Measurements from ENCODE around the gene MED12L.
"Not testable (repeated sequence)": the region's sequence is repeated elsewhere in the genome, so short reads cannot be mapped to it uniquely, and the experiment has no call there.

The MED12L gene

DNA sequence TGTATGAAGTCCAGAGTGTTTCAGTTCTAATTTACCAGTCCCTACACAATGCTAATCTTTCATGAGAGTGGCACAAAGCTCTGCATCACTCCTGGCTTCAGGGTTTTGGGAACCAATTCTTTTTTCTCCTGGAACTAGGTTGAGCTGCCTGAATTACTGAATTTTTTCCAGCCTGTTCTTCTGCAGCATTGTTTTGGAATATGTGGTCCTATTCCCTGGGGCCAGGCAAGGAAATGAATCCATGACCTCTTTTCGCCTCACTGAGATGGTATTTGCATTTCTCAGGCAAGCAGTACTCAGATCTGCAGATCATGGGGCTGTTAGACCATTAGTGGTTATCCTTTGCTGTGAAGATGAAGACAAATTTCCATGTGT is 143.2 kb downstream of the MED12L start:
- TF ChIP-seq, protein P1, sequence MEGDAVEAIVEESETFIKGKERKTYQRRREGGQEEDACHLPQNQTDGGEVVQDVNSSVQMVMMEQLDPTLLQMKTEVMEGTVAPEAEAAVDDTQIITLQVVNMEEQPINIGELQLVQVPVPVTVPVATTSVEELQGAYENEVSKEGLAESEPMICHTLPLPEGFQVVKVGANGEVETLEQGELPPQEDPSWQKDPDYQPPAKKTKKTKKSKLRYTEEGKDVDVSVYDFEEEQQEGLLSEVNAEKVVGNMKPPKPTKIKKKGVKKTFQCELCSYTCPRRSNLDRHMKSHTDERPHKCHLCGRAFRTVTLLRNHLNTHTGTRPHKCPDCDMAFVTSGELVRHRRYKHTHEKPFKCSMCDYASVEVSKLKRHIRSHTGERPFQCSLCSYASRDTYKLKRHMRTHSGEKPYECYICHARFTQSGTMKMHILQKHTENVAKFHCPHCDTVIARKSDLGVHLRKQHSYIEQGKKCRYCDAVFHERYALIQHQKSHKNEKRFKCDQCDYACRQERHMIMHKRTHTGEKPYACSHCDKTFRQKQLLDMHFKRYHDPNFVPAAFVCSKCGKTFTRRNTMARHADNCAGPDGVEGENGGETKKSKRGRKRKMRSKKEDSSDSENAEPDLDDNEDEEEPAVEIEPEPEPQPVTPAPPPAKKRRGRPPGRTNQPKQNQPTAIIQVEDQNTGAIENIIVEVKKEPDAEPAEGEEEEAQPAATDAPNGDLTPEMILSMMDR (IDR thresholded peaks at IDR 0.05; ENCODE audit: control extremely low read depth, extremely low read depth, low read depth, missing control alignments), result no peak
- ChIA-PET POLR2A (no interaction called here), CTCF (interaction anchor here (0.8 to 8.2 kb wide), 34 partner anchors 8 to 610 kb away, joined by 3 to 120 read pairs (median 6); partner anchors contain the start of gene P2RY14)
- no peak for DNase-seq (ENCODE audit: extremely low spot score)

DNA sequence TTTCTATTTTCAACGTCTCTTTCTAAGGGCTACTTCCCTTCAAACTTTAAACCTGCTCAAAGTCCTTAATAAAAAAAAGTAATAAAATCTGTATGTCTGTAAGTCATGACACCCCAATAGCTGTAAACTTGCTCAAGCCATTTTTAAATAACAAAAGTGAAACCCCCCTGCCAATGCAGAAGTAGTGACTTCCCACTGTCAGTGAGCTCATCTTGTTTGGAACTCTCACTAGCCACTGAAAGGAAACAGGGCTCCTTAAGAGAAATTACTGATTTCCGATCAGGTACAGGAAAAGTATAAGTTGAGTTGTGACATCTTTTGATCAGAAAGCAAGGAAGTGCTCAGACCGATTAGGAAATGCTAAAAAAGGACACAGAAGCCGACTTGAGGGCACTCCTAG is 145.2 kb downstream of the MED12L start:
- peak; percentile 51 for DNase-seq (ENCODE audit: extremely low spot score)
- TF ChIP-seq, protein P1 (IDR thresholded peaks at IDR 0.05; ENCODE audit: control extremely low read depth, extremely low read depth, low read depth, missing control alignments), result no peak
- POLR2A ChIA-PET, result interaction anchor here (0.7 kb wide), 1 partner anchor 9 kb away, joined by 4 read pairs; no protein-coding TSS in a partner anchor
- CTCF ChIA-PET, result interaction anchor here (1.1 to 8.2 kb wide), 4 partner anchors 31 to 62 kb away, joined by 3 to 120 read pairs (median 6); partner anchors contain the start of gene P2RY14

DNA sequence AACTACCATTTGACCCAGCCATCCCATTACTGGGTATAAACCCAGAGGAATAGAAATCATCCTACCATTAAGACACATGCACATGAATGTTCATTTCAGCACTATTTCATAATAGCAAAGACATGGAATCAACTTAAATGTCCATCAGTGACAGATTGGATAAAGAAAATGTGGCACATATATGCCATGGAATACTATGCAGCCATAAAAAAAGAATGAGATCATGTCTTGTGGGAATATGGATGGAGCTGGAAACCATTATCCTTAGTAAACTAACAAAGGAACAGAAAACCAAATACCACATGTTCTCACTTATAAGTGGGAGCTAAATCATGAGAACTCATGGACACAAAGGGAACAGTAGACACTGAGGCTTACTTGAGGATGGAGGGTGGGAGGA is 146.9 kb downstream of the MED12L start:
- CTCF ChIA-PET, result interaction anchor here (0.9 to 2.4 kb wide), 4 partner anchors 9 to 64 kb away, joined by 3 to 9 read pairs (median 4); no protein-coding TSS in a partner anchor
- DNase-seq (ENCODE audit: extremely low spot score); POLR2A ChIA-PET: not testable (repeated sequence)

DNA sequence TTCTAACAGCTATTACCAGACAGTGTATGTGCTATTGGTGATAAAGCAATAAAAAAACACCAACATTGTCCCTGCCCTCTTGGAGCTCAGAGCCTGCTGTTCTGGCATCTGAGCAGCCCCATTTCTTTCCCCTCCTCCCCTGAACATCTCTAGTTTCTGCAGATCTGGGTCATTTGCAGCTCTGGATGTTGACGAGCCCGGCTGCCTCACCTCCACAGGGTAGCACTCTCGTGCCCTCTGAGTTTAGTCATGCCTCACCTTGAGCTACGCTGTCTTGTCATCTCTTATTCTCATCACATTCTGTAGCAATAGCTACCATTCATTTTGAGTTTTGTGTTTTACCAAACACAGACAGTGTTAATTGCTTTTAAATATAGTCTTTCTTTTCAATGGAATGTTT is 147.5 kb downstream of the MED12L start:
- ChIA-PET POLR2A (no interaction called here), CTCF (interaction anchor here (0.9 to 2.4 kb wide), 4 partner anchors 9 to 65 kb away, joined by 3 to 9 read pairs (median 4); no protein-coding TSS in a partner anchor)
- DNase-seq (ENCODE audit: extremely low spot score), result no peak
- TF ChIP-seq, protein P1 (IDR thresholded peaks at IDR 0.05; ENCODE audit: control extremely low read depth, extremely low read depth, low read depth, missing control alignments), result no peak

DNA sequence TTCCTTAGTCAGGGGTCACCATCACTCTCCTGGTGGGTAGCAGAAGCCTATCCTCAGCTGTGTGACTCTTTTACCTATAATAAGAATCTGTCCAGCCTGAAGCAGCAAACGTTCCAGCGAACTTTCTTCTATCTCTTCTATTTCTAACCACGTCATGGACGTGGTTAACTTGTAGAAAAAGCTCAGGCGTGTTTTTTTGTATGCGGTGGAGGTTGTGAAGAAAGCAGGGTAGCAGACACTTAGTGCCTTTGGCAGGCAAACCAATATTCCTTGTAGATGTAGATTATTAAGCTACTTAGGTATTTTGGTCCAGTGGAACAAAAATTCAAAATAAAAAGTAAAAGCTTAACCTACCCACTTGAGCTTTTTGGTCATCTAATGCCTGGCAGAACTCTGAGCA is 149.4 kb downstream of the MED12L start:
- ChIA-PET CTCF (interaction anchor here (1.0 to 2.4 kb wide), 5 partner anchors 34 to 600 kb away, joined by 3 to 13 read pairs (median 3); no protein-coding TSS in a partner anchor), POLR2A (no interaction called here)
- TF ChIP-seq, protein P1 (IDR thresholded peaks at IDR 0.05; ENCODE audit: control extremely low read depth, extremely low read depth, low read depth, missing control alignments), result no peak
- no peak for DNase-seq (ENCODE audit: extremely low spot score)

DNA sequence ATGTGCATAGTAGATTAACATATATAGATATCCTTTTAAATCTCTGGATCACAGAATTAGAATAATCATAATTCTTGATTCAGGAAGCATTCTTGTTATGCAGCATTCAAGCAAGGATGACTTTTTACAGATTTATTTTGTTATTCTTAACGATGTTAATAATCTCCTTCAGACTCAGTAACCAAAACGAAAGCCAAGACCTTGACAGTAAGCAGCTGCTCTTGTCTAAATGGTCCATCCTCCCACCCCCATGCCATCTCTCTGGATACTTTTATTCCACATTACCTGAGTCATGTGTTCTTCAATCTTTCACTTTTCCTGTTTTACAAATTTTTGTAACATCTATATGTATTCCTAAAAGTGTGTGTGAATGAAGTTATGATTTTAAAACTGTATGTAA is 150.9 kb downstream of the MED12L start:
- TF ChIP-seq, protein P1 (IDR thresholded peaks at IDR 0.05; ENCODE audit: control extremely low read depth, extremely low read depth, low read depth, missing control alignments), result no peak
- ChIA-PET POLR2A (no interaction called here), CTCF (interaction anchor here (2.0 kb wide), 1 partner anchor 9 kb away, joined by 14 read pairs; no protein-coding TSS in a partner anchor)
- no peak for DNase-seq (ENCODE audit: extremely low spot score)

DNA sequence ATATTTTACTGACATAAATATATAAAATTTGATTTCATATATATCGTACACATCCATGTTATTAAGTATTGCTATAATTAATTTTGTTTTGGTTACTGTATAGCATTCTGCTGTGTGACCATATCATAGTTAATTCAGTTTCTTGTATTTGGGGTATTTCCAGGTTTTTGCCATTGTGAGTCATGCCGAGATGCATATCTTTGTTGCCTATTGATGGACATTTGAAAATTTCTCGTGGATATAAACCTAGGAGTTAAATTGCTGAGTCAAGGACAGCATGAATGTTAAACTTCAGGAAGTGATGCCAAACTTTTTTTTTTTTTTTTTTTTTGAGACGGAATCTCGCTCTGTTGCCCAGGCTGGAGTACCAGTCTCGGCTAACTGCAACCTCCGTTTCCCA is 151.3 kb downstream of the MED12L start:
- ChIA-PET POLR2A (no interaction called here), CTCF (interaction anchor here (2.0 kb wide), 1 partner anchor 10 kb away, joined by 14 read pairs; no protein-coding TSS in a partner anchor)
- no peak for DNase-seq (ENCODE audit: extremely low spot score)
- TF ChIP-seq, protein P1 (IDR thresholded peaks at IDR 0.05; ENCODE audit: control extremely low read depth, extremely low read depth, low read depth, missing control alignments), result no peak

DNA sequence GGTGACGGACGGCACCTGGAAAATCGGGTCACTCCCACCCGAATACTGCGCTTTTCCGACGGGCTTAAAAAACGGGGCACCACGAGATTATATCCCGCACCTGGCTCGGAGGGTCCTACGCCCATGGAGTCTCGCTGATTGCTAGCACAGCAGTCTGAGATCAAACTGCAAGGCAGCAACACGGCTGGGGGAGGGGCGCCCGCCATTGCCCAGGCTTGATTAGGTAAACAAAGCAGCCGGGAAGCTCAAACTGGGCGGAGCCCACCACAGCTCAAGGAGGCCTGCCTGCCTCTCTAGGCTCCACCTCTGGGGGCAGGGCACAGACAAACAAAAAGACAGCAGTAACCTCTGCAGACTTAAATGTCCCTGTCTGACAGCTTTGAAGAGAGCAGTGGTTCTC is 156.5 kb downstream of the MED12L start:
- POLR2A ChIA-PET; DNase-seq (ENCODE audit: extremely low spot score); CTCF ChIA-PET: not testable (repeated sequence)

Measured in GM10248 (cell line).